Measurements from ENCODE around the gene MAPK14. TPM values are rescaled to one million over a fixed set of nuclear protein-coding genes. Genes with fewer than 3 reads are reported as not detected.
A peak's percentile ranks its signal among the peaks of the same experiment; 100 is the strongest.

MAPK14 gene
- total and polyA plus RNA-seq, 9 of the 15 experiments (the other 6 are each of a cell fraction or from before 2014, with no cell fraction given): 8.8 to 62.7 (median 35.5) TPM

DNA sequence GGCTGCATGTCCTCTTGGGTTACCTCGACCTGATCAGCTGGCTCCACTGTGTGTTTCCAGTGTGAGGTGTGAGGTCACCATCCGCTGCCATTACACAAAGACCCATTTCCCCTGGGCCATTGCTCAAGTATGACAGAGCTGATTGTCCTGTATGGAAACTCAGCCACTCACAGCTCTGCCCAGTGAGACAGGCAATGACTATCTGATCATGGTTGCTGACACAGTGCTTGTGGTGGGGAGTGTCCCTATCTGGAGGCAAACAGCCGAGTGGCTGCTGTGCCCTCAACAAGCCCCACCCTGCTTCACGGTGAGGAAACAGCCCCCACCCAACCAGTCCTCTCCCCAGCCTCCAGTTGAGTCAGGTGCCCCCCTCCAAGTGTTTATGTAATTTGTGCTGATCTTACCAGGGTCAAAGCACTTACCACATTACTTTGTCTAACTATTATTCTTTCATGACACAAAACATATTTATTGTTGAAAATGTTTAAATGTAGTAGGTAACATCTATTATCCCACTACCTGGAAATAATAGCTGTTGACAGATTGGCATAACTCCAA lies 91.0 kb downstream of the MAPK14 start (continued):
- TF ChIP-seq, protein P1, sequence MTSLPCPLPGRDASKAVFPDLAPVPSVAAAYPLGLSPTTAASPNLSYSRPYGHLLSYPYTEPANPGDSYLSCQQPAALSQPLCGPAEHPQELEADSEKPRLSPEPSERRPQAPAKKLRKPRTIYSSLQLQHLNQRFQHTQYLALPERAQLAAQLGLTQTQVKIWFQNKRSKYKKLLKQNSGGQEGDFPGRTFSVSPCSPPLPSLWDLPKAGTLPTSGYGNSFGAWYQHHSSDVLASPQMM (CRISPR knock-in tag; IDR thresholded peaks at IDR 0.05): no peak
- peak; percentile 96 for TF ChIP-seq CREM (IDR thresholded peaks at IDR 0.05; ENCODE audit: low read depth)
- TF ChIP-seq, protein P2, sequence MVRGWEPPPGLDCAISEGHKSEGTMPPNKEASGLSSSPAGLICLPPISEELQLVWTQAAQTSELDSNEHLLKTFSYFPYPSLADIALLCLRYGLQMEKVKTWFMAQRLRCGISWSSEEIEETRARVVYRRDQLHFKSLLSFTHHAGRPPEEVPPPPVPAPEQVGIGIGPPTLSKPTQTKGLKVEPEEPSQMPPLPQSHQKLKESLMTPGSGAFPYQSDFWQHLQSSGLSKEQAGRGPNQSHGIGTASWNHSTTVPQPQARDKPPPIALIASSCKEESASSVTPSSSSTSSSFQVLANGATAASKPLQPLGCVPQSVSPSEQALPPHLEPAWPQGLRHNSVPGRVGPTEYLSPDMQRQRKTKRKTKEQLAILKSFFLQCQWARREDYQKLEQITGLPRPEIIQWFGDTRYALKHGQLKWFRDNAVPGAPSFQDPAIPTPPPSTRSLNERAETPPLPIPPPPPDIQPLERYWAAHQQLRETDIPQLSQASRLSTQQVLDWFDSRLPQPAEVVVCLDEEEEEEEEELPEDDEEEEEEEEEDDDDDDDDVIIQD (CRISPR knock-in tag; IDR thresholded peaks at IDR 0.05): no peak
- TF ChIP-seq CBFB (CRISPR knock-in tag; IDR thresholded peaks at IDR 0.05): peak; percentile 91
- TF ChIP-seq PTBP1 (IDR thresholded peaks at IDR 0.05; ENCODE audit: low read depth, low read length): 0 out of 2 replicates have a peak, but pooled peaks have one; percentile 75
- TF ChIP-seq MEIS2 (IDR thresholded peaks at IDR 0.05; ENCODE audit: partially characterized antibody): peak; percentile 94
- TF ChIP-seq, protein P3, sequence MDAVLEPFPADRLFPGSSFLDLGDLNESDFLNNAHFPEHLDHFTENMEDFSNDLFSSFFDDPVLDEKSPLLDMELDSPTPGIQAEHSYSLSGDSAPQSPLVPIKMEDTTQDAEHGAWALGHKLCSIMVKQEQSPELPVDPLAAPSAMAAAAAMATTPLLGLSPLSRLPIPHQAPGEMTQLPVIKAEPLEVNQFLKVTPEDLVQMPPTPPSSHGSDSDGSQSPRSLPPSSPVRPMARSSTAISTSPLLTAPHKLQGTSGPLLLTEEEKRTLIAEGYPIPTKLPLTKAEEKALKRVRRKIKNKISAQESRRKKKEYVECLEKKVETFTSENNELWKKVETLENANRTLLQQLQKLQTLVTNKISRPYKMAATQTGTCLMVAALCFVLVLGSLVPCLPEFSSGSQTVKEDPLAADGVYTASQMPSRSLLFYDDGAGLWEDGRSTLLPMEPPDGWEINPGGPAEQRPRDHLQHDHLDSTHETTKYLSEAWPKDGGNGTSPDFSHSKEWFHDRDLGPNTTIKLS (IDR thresholded peaks at IDR 0.05; ENCODE audit: borderline replicate concordance, low read depth): no peak
- no peak for TF ChIP-seq ZNF668 (CRISPR knock-in tag; IDR thresholded peaks at IDR 0.05)
- TF ChIP-seq, protein P4, sequence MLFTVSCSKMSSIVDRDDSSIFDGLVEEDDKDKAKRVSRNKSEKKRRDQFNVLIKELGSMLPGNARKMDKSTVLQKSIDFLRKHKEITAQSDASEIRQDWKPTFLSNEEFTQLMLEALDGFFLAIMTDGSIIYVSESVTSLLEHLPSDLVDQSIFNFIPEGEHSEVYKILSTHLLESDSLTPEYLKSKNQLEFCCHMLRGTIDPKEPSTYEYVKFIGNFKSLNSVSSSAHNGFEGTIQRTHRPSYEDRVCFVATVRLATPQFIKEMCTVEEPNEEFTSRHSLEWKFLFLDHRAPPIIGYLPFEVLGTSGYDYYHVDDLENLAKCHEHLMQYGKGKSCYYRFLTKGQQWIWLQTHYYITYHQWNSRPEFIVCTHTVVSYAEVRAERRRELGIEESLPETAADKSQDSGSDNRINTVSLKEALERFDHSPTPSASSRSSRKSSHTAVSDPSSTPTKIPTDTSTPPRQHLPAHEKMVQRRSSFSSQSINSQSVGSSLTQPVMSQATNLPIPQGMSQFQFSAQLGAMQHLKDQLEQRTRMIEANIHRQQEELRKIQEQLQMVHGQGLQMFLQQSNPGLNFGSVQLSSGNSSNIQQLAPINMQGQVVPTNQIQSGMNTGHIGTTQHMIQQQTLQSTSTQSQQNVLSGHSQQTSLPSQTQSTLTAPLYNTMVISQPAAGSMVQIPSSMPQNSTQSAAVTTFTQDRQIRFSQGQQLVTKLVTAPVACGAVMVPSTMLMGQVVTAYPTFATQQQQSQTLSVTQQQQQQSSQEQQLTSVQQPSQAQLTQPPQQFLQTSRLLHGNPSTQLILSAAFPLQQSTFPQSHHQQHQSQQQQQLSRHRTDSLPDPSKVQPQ (CRISPR knock-in tag; IDR thresholded peaks at IDR 0.05; ENCODE audit: borderline replicate concordance): no peak
- no peak for TF ChIP-seq GTF2A2 (tag; IDR thresholded peaks at IDR 0.05)
- TF ChIP-seq MTA2 (IDR thresholded peaks at IDR 0.05; ENCODE audit: low read depth): peak; percentile 69
- peak; percentile 90 for TF ChIP-seq TAF9B (IDR thresholded peaks at IDR 0.05; ENCODE audit: partially characterized antibody)
- TF ChIP-seq ATF1 (CRISPR knock-in tag; IDR thresholded peaks at IDR 0.05): no peak
- TF ChIP-seq ATF1 (tag; IDR thresholded peaks at IDR 0.05): peak; percentile 95
- TF ChIP-seq POLR2B (IDR thresholded peaks at IDR 0.05; ENCODE audit: low read depth, partially characterized antibody): peak; percentile 32
- TF ChIP-seq, protein P5, sequence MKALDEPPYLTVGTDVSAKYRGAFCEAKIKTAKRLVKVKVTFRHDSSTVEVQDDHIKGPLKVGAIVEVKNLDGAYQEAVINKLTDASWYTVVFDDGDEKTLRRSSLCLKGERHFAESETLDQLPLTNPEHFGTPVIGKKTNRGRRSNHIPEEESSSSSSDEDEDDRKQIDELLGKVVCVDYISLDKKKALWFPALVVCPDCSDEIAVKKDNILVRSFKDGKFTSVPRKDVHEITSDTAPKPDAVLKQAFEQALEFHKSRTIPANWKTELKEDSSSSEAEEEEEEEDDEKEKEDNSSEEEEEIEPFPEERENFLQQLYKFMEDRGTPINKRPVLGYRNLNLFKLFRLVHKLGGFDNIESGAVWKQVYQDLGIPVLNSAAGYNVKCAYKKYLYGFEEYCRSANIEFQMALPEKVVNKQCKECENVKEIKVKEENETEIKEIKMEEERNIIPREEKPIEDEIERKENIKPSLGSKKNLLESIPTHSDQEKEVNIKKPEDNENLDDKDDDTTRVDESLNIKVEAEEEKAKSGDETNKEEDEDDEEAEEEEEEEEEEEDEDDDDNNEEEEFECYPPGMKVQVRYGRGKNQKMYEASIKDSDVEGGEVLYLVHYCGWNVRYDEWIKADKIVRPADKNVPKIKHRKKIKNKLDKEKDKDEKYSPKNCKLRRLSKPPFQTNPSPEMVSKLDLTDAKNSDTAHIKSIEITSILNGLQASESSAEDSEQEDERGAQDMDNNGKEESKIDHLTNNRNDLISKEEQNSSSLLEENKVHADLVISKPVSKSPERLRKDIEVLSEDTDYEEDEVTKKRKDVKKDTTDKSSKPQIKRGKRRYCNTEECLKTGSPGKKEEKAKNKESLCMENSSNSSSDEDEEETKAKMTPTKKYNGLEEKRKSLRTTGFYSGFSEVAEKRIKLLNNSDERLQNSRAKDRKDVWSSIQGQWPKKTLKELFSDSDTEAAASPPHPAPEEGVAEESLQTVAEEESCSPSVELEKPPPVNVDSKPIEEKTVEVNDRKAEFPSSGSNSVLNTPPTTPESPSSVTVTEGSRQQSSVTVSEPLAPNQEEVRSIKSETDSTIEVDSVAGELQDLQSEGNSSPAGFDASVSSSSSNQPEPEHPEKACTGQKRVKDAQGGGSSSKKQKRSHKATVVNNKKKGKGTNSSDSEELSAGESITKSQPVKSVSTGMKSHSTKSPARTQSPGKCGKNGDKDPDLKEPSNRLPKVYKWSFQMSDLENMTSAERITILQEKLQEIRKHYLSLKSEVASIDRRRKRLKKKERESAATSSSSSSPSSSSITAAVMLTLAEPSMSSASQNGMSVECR (CRISPR knock-in tag; IDR thresholded peaks at IDR 0.05): peak; percentile 39; the same call in 1 of the 2 replicates
- TF ChIP-seq CBX5 (IDR thresholded peaks at IDR 0.05; ENCODE audit: borderline replicate concordance, low read depth): peak; percentile 52; the same call in 1 of the 2 replicates
- TF ChIP-seq NCOR1 (IDR thresholded peaks at IDR 0.05): peak; percentile 81
- TF ChIP-seq SOX6 (IDR thresholded peaks at IDR 0.05): peak; percentile 94
